ENCODE measurements around the gene CPM. TPM values are rescaled to one million over a fixed set of nuclear protein-coding genes. Genes with fewer than 3 reads are reported as not detected.
A peak's percentile ranks its signal among the peaks of the same experiment; 100 is the strongest.

The CPM gene
- total RNA-seq, 2 experiments from 2014 or later = 3.8 to 13.0 TPM

- CTCF ChIA-PET (ENCODE audit: unreplicated experiment) = interaction anchor here (0.6 kb wide), 1 partner anchor 8 kb away, joined by 3 read pairs; no protein-coding TSS in a partner anchor
- no peak for DNase-seq (ENCODE audit: low spot score)
- TF ChIP-seq CTCF (conservative IDR thresholded peaks at IDR 0.05; ENCODE audit: low read length) = no peak
- no peak for TF ChIP-seq EZH2phosphoT487 (IDR thresholded peaks at IDR 0.05; ENCODE audit: borderline replicate concordance, low read depth, low read length)
- Histone ChIP-seq H3K79me2 (ENCODE audit: insufficient read depth, low read depth, low read length) (no peaks in the 10 kb centered on the region), H3K9me3 (ENCODE audit: low read length) (peaks cover 19% of the 10 kb centered on the region; the same call in 1 of the 2 replicates), H3K9me2 (ENCODE audit: insufficient read depth, low read length) (no peaks in the 10 kb centered on the region), H3K4me2 (ENCODE audit: low read length) (no peak overlapping the region), H3K4me1 (ENCODE audit: insufficient read depth, low read length, poor library complexity, severe bottlenecking) (peaks cover 24% of the 10 kb centered on the region), H4K20me1 (ENCODE audit: insufficient read depth, low read length) (no peaks in the 10 kb centered on the region), H3K36me3 (ENCODE audit: insufficient read depth, low read length) (peaks cover 12% of the 10 kb centered on the region; the same call in 1 of the 2 replicates), H3K27ac (ENCODE audit: low read depth, low read length, poor library complexity, severe bottlenecking) (no peak overlapping the region), H3K4me3 (ENCODE audit: low read depth, low read length, poor library complexity, severe bottlenecking) (no peak overlapping the region), H2AFZ (ENCODE audit: low read length) (no peak overlapping the region)
- intact Hi-C loops (cut with micrococcal nuclease; ENCODE audit: unreplicated experiment) = no loop called here
- BruUV-seq (replicated peaks) = no TSS peak
- POLR2A ChIA-PET = interaction anchor here (0.6 to 1.5 kb wide), 7 partner anchors 9 to 553 kb away, joined by 3 to 7 read pairs (median 3); no protein-coding TSS in a partner anchor
These were observed 55.4 kb downstream of the CPM start for GRCh38 chr12:68877583-68877982.

DNA sequence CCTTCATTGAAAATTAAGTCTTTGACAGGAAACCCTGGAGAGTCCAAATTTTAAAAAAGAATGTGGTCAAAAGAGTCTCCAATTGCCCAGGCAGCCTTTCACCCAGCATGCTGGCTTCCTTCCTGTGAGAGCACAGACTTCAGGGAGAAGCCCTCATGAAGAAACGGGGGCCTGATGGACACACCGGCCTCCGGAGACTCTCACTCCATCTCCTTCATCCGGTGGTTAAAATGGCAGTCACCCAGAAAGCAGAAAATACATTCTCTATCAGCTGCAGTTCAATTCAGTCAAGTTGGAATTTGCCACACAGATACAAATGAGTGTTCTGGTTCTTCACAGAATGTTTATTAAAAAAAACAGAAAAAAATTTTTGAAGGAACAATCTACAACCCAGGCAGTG is 56.5 kb downstream of the CPM start:
- Histone ChIP-seq H2AFZ (ENCODE audit: low read length) (0 out of 2 replicates have a peak overlapping the region, but pooled peaks have one; percentile 7), H3K4me1 (ENCODE audit: insufficient read depth, low read length, poor library complexity, severe bottlenecking) (peaks cover 27% of the 10 kb centered on the region), H3K4me3 (ENCODE audit: low read depth, low read length, poor library complexity, severe bottlenecking) (no peak overlapping the region), H4K20me1 (ENCODE audit: insufficient read depth, low read length) (no peaks in the 10 kb centered on the region), H3K9me2 (ENCODE audit: insufficient read depth, low read length) (no peaks in the 10 kb centered on the region), H3K36me3 (ENCODE audit: insufficient read depth, low read length) (peaks cover 7% of the 10 kb centered on the region; the same call in 1 of the 2 replicates), H3K27ac (ENCODE audit: low read depth, low read length, poor library complexity, severe bottlenecking) (no peak overlapping the region), H3K79me2 (ENCODE audit: insufficient read depth, low read depth, low read length) (no peaks in the 10 kb centered on the region), H3K4me2 (ENCODE audit: low read length) (no peak overlapping the region), H3K9me3 (ENCODE audit: low read length) (peaks cover 14% of the 10 kb centered on the region; the same call in 1 of the 2 replicates)
- ChIA-PET CTCF (ENCODE audit: unreplicated experiment) (no interaction called here), POLR2A (interaction anchor here (0.6 to 1.5 kb wide), 4 partner anchors 8 to 315 kb away, joined by 5 to 7 read pairs (median 6); no protein-coding TSS in a partner anchor)
- intact Hi-C loops (cut with micrococcal nuclease; ENCODE audit: unreplicated experiment) = no loop called here
- no peak for DNase-seq (ENCODE audit: low spot score)
- no TSS peak for BruUV-seq (replicated peaks)
- TF ChIP-seq EZH2phosphoT487 (IDR thresholded peaks at IDR 0.05; ENCODE audit: borderline replicate concordance, low read depth, low read length) = no peak
- no peak for TF ChIP-seq CTCF (conservative IDR thresholded peaks at IDR 0.05; ENCODE audit: low read length)

- H3K4me1 ChIP-seq (ENCODE audit: insufficient read depth, low read length, poor library complexity, severe bottlenecking) = peaks cover 23% of the 10 kb centered on the region
- no peak for DNase-seq (ENCODE audit: low spot score)
- no peak overlapping the region for H2AFZ ChIP-seq (ENCODE audit: low read length)
- no peaks in the 10 kb centered on the region for H4K20me1 ChIP-seq (ENCODE audit: insufficient read depth, low read length)
- peaks cover under 1% of the 10 kb centered on the region; the same call in 1 of the 2 replicates for H3K36me3 ChIP-seq (ENCODE audit: insufficient read depth, low read length)
- H3K4me2 ChIP-seq (ENCODE audit: low read length) = no peak overlapping the region
- H3K27ac ChIP-seq (ENCODE audit: low read depth, low read length, poor library complexity, severe bottlenecking) = no peak overlapping the region
- H3K9me2 ChIP-seq (ENCODE audit: insufficient read depth, low read length) = no peaks in the 10 kb centered on the region
- intact Hi-C loops (cut with micrococcal nuclease; ENCODE audit: unreplicated experiment) = no loop called here
- TF ChIP-seq CTCF (conservative IDR thresholded peaks at IDR 0.05; ENCODE audit: low read length) = no peak
- TF ChIP-seq EZH2phosphoT487 (IDR thresholded peaks at IDR 0.05; ENCODE audit: borderline replicate concordance, low read depth, low read length) = no peak
- H3K79me2 ChIP-seq (ENCODE audit: insufficient read depth, low read depth, low read length) = no peaks in the 10 kb centered on the region
- no peak overlapping the region for H3K4me3 ChIP-seq (ENCODE audit: low read depth, low read length, poor library complexity, severe bottlenecking)
- POLR2A ChIA-PET = interaction anchor here (1.2 kb wide), 1 partner anchor 59 kb away, joined by 7 read pairs; no protein-coding TSS in a partner anchor
- CTCF ChIA-PET (ENCODE audit: unreplicated experiment) = no interaction called here
- H3K9me3 ChIP-seq (ENCODE audit: low read length) = peaks cover 7% of the 10 kb centered on the region; the same call in 1 of the 2 replicates
- no TSS peak for BruUV-seq (replicated peaks)
These were observed 59.7 kb downstream of the CPM start for GRCh38 chr12:68873316-68873715.
